G401 (cell line): ENCODE measurements around the gene ADRM1. TPM values are rescaled to one million over a fixed set of nuclear protein-coding genes. Genes with fewer than 3 reads are reported as not detected.

Source experiments
- DNase-seq: peaks from one replicate; pipeline ENCODE4 v3.0.0-alpha.2; 2015; ENCODE audit warnings: low spot score
- in situ Hi-C: cut with HindIII; loops from 2 replicates; pipeline ENCODE4 v1.10.0; 2016; ENCODE audit warnings: low sequenced_read_pairs, mixed read lengths
- total RNA-seq: library from RNA; depleted of rRNA; stranded (reverse); fragments of >200 nt; shearing (Covaris generic); gene quantifications from 2 replicates; pipeline ENCODE4 v1.2.3, GENCODE V29; 2014

The ADRM1 gene
- total RNA-seq, 1 experiment from 2014 or later: 209 TPM

- DNase-seq: peak; percentile 99
- in situ Hi-C loops: loop anchor here (25.0 kb wide), 1 partner anchor 264 kb away; no protein-coding TSS in a partner anchor
Measured at GRCh38 chr20:62276439-62276838, 26.4 kb upstream of the ADRM1 start.

- in situ Hi-C loops: loop anchor here (25.0 kb wide), 1 partner anchor 265 kb away; no protein-coding TSS in a partner anchor
- DNase-seq: peak; percentile 58
Measured at GRCh38 chr20:62277253-62277652, 25.5 kb upstream of the ADRM1 start.

- in situ Hi-C loops: loop anchor here (25.0 kb wide), 1 partner anchor 268 kb away; no protein-coding TSS in a partner anchor
- no peak for DNase-seq
Measured at GRCh38 chr20:62280303-62280702, 22.5 kb upstream of the ADRM1 start.

GRCh38 chr20:62281161-62281933, 21.4 kb upstream of the ADRM1 start:
- in situ Hi-C loops: loop anchor here (25.0 kb wide), 1 partner anchor 269 kb away; no protein-coding TSS in a partner anchor
- no peak for DNase-seq

GRCh38 chr20:62282103-62282502, 20.7 kb upstream of the ADRM1 start:
- in situ Hi-C loops: loop anchor here (25.0 kb wide), 1 partner anchor 270 kb away; no protein-coding TSS in a partner anchor
- no peak for DNase-seq

GRCh38 chr20:62282877-62283503, 19.8 kb upstream of the ADRM1 start:
- in situ Hi-C loops: loop anchor here (25.0 kb wide), 1 partner anchor 271 kb away; no protein-coding TSS in a partner anchor
- DNase-seq: no peak

- no peak for DNase-seq
- in situ Hi-C loops: loop anchor here (25.0 kb wide), 1 partner anchor 272 kb away; no protein-coding TSS in a partner anchor
Measured at GRCh38 chr20:62284448-62284847, 18.3 kb upstream of the ADRM1 start.

- no peak for DNase-seq
- in situ Hi-C loops: loop anchor here (25.0 kb wide), 1 partner anchor 273 kb away; no protein-coding TSS in a partner anchor
Measured at GRCh38 chr20:62285151-62285550, 17.6 kb upstream of the ADRM1 start.

- in situ Hi-C loops: loop anchor here (25.0 kb wide), 1 partner anchor 273 kb away; no protein-coding TSS in a partner anchor
Measured at GRCh38 chr20:62285722-62286121, 17.1 kb upstream of the ADRM1 start.

GRCh38 chr20:62286493-62287064, 16.2 kb upstream of the ADRM1 start:
- DNase-seq: peak; percentile 76
- in situ Hi-C loops: loop anchor here (25.0 kb wide), 1 partner anchor 274 kb away; no protein-coding TSS in a partner anchor

More at GRCh38 chr20:62285722-62286121, 17.1 kb upstream of the ADRM1 start:
- DNase-seq: no peak

GRCh38 chr20:62287129-62287528, 15.7 kb upstream of the ADRM1 start:
- no peak for DNase-seq
- in situ Hi-C loops: loop anchor here (25.0 kb wide), 1 partner anchor 275 kb away; no protein-coding TSS in a partner anchor

GRCh38 chr20:62287759-62288534, 14.8 kb upstream of the ADRM1 start:
- in situ Hi-C loops: loop anchor here (25.0 kb wide), 1 partner anchor 276 kb away; no protein-coding TSS in a partner anchor
- DNase-seq: no peak

- in situ Hi-C loops: loop anchor here (25.0 kb wide), 1 partner anchor 276 kb away; no protein-coding TSS in a partner anchor
- DNase-seq: peak; percentile 81
Measured at GRCh38 chr20:62288535-62289105, 14.2 kb upstream of the ADRM1 start.

GRCh38 chr20:62289131-62289530, 13.7 kb upstream of the ADRM1 start:
- no peak for DNase-seq
- in situ Hi-C loops: loop anchor here (25.0 kb wide), 1 partner anchor 277 kb away; no protein-coding TSS in a partner anchor

GRCh38 chr20:62289898-62290297, 12.9 kb upstream of the ADRM1 start:
- in situ Hi-C loops: loop anchor here (10.0 to 25.0 kb wide), 3 partner anchors 105 to 278 kb away; partner anchors contain the start of gene MTG2
- no peak for DNase-seq

GRCh38 chr20:62291251-62292066, 11.3 kb upstream of the ADRM1 start:
- in situ Hi-C loops: loop anchor here (10.0 to 25.0 kb wide), 3 partner anchors 107 to 279 kb away; partner anchors contain the start of gene MTG2
- DNase-seq: no peak

GRCh38 chr20:62292108-62292507, 10.7 kb upstream of the ADRM1 start:
- in situ Hi-C loops: loop anchor here (10.0 to 25.0 kb wide), 3 partner anchors 107 to 280 kb away; partner anchors contain the start of gene MTG2
- no peak for DNase-seq
